ENCODE data around the gene LETM1. TPM values are rescaled to one million over a fixed set of nuclear protein-coding genes. Genes with fewer than 3 reads are reported as not detected.

LETM1 gene
- total RNA-seq, 1 experiment from 2014 or later: 67.3 TPM

DNA sequence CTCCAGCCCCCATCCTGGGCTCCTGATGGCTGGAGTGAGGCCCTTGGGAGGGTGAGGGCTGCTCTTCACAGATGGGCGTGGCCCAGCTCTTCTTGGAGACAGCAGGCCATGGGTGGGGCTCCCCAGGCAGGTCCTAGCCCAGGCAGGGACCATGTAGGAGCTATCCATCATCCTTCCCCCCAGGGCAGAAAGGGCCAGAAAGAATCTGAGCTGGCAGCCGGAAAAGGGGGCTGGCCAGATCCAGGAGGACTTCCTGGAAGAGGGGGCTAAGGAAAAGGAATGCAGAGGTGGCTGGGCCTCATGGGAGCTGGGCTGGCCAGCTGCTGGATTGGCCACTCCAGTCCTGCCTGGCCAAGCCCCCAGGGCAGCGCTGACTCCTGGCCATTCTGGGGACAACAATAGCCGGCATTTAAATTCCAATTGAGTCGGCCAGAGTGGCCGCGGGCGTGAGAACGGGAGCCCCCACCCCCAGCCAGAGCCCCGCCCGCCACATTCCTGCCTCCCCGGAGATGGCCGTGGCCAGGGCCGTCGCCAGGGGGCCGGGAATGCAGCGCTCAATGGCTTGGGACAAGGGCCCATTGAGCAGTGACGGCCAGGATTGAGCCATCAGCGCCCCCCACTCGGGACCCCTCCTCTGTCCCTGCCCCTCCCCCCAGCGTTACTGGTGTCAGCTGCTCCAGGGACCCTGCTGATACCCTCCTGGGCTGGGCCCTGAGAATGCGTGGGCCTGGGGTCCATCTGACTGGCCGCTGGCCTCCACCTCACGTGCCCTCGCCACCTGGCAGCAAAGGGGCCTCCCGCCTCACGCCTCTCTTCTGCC is 77.9 kb downstream of the LETM1 start:
- CTCF ChIA-PET: interaction anchor here (2.3 kb wide), 1 partner anchor 10 kb away, joined by 8 read pairs; no protein-coding TSS in a partner anchor
- POLR2A ChIA-PET: interaction anchor here (0.6 to 1.4 kb wide), 3 partner anchors 14 to 28 kb away, joined by 3 to 4 read pairs (median 3); partner anchors contain the start of gene FGFR3

DNA sequence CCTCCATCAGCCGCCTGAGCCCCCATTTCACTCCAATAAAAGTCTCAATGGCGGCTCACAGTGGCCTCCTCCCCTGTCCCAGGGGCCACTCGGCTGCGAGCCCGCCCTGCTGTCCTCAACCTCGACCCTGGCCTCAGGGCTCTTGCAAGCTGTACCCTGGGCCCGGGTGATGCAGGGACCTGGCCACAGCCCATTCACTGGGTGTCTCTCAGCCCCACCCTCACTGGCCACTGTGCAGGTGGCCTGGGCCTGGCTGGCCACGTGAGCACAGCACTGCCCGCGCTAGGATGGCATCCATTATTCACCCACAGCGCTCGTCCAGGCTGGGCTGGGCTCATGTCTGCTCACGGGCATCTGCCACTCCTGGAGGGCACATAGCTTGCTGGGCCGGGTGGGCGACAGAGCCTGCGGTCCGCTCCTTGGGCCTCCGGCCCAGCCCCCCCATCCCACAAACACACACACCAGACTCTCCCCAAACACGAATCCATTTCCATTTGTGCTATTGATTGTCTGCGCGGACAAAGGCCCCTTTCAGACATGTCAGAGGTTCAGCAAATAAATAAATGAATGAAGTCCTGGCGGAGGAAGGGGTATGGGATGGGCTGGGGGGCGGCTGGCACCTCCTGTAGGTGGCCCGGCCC is 79.3 kb downstream of the LETM1 start:
- no peak overlapping the region for H3K4me2 ChIP-seq (ENCODE audit: low read length)
- POLR2A ChIA-PET: interaction anchor here (1.1 kb wide), 1 partner anchor 13 kb away, joined by 3 read pairs; no protein-coding TSS in a partner anchor
- BruUV-seq (replicated peaks): no TSS peak
- no peak overlapping the region for H3K4me3 ChIP-seq (replicated peaks in 1 of 2; ENCODE audit: low read depth in 1 of 2, low read length in 2 of 2)
- H4K20me1 ChIP-seq (ENCODE audit: insufficient read depth): no peaks in the 10 kb centered on the region
- DNase-seq (ENCODE audit: low read depth, low spot score): no peak
- H3K27ac ChIP-seq (ENCODE audit: low read depth, low read length): no peak overlapping the region
- RAD21 ChIA-PET (ENCODE audit: low non-redundant PET in 1 of 2, low total read pairs in 2 of 2, uncharacterized antibody in 2 of 2, unreplicated experiment in 2 of 2): no interaction called here
- no peak for ATAC-seq
- no peaks in the 10 kb centered on the region for H3K9me2 ChIP-seq (ENCODE audit: insufficient read depth)
- H3K79me2 ChIP-seq (ENCODE audit: insufficient read depth, low read length): no peaks in the 10 kb centered on the region
- no peak overlapping the region for H2AFZ ChIP-seq (ENCODE audit: low read depth, low read length, poor library complexity, severe bottlenecking)
- intact Hi-C loops (cut with micrococcal nuclease): no loop called here
- peaks cover 11 to 21% of the 10 kb centered on the region in 2 experiments; a peak in 3 of 4 replicates for H3K4me1 ChIP-seq (ENCODE audit: control insufficient read depth in 1 of 2, insufficient read depth in 2 of 2, low read length in 2 of 2)
- no peak overlapping the region for H3K9ac ChIP-seq (ENCODE audit: low read length)
- no peaks in the 10 kb centered on the region for H3K9me3 ChIP-seq (ENCODE audit: control insufficient read depth in 1 of 2, insufficient read depth in 1 of 2, low read depth in 1 of 2, low read length in 2 of 2)
- H3K27me3 ChIP-seq (ENCODE audit: insufficient read depth, low read length): no peaks in the 10 kb centered on the region
- no peaks in the 10 kb centered on the region for H3K36me3 ChIP-seq (ENCODE audit: control insufficient read depth in 1 of 2, insufficient read depth in 2 of 2, low read length in 2 of 2)
- CTCF ChIA-PET: interaction anchor here (2.3 kb wide), 1 partner anchor 9 kb away, joined by 8 read pairs; no protein-coding TSS in a partner anchor
- TF ChIP-seq TCF7L2 (IDR thresholded peaks at IDR 0.05; ENCODE audit: borderline replicate concordance, extremely low read depth, insufficient read depth, insufficient read length) (no peak), JUND (IDR thresholded peaks at IDR 0.05) (no peak), RAD21 (IDR thresholded peaks at IDR 0.05; ENCODE audit: low read depth) (no peak), POLR2A (IDR thresholded peaks at IDR 0.05; ENCODE audit: borderline replicate concordance, extremely low read depth, insufficient read depth, insufficient read length) (no peak), EZH2phosphoT487 (IDR thresholded peaks at IDR 0.05; ENCODE audit: borderline replicate concordance) (no peak), POLR2AphosphoS5 (IDR thresholded peaks at IDR 0.05; ENCODE audit: low read depth, low read length) (no peak), SP1 (IDR thresholded peaks at IDR 0.05; ENCODE audit: low read depth) (no peak), EZH2 (IDR thresholded peaks at IDR 0.05) (no peak), CBX3 (IDR thresholded peaks at IDR 0.05; ENCODE audit: low read depth) (no peak)
- TF ChIP-seq, protein P1, sequence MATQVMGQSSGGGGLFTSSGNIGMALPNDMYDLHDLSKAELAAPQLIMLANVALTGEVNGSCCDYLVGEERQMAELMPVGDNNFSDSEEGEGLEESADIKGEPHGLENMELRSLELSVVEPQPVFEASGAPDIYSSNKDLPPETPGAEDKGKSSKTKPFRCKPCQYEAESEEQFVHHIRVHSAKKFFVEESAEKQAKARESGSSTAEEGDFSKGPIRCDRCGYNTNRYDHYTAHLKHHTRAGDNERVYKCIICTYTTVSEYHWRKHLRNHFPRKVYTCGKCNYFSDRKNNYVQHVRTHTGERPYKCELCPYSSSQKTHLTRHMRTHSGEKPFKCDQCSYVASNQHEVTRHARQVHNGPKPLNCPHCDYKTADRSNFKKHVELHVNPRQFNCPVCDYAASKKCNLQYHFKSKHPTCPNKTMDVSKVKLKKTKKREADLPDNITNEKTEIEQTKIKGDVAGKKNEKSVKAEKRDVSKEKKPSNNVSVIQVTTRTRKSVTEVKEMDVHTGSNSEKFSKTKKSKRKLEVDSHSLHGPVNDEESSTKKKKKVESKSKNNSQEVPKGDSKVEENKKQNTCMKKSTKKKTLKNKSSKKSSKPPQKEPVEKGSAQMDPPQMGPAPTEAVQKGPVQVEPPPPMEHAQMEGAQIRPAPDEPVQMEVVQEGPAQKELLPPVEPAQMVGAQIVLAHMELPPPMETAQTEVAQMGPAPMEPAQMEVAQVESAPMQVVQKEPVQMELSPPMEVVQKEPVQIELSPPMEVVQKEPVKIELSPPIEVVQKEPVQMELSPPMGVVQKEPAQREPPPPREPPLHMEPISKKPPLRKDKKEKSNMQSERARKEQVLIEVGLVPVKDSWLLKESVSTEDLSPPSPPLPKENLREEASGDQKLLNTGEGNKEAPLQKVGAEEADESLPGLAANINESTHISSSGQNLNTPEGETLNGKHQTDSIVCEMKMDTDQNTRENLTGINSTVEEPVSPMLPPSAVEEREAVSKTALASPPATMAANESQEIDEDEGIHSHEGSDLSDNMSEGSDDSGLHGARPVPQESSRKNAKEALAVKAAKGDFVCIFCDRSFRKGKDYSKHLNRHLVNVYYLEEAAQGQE (IDR thresholded peaks at IDR 0.05; ENCODE audit: low read depth): no peak
- TF ChIP-seq, protein P2, sequence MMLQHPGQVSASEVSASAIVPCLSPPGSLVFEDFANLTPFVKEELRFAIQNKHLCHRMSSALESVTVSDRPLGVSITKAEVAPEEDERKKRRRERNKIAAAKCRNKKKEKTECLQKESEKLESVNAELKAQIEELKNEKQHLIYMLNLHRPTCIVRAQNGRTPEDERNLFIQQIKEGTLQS (IDR thresholded peaks at IDR 0.05): no peak

More for the DNA sequence above, 77.9 kb downstream of the LETM1 start:
- ATAC-seq: peak; percentile 66
- peak overlapping the region; percentile 14; the same call in 1 of the 2 replicates for H3K9ac ChIP-seq (ENCODE audit: low read length)
- BruUV-seq (replicated peaks): no TSS peak
- H3K4me3 ChIP-seq (replicated peaks in 1 of 2; ENCODE audit: low read depth in 1 of 2, low read length in 2 of 2): no peak overlapping the region; a peak in 1 of 4 replicates
- H3K9me2 ChIP-seq (ENCODE audit: insufficient read depth): no peaks in the 10 kb centered on the region
- H3K36me3 ChIP-seq (ENCODE audit: control insufficient read depth in 1 of 2, insufficient read depth in 2 of 2, low read length in 2 of 2): no peaks in the 10 kb centered on the region
- H3K4me2 ChIP-seq (ENCODE audit: low read length): peak overlapping the region; percentile 58
- RAD21 ChIA-PET (ENCODE audit: low non-redundant PET in 1 of 2, low total read pairs in 2 of 2, uncharacterized antibody in 2 of 2, unreplicated experiment in 2 of 2): no interaction called here
- H3K9me3 ChIP-seq (ENCODE audit: control insufficient read depth in 1 of 2, insufficient read depth in 1 of 2, low read depth in 1 of 2, low read length in 2 of 2): no peaks in the 10 kb centered on the region
- H3K27ac ChIP-seq (ENCODE audit: low read depth, low read length): peak overlapping the region; percentile 30; the same call in 1 of the 2 replicates
- H3K79me2 ChIP-seq (ENCODE audit: insufficient read depth, low read length): no peaks in the 10 kb centered on the region
- H3K4me1 ChIP-seq (ENCODE audit: control insufficient read depth in 1 of 2, insufficient read depth in 2 of 2, low read length in 2 of 2): peaks cover 11 to 21% of the 10 kb centered on the region in 2 experiments; a peak in 3 of 4 replicates
- no peak for DNase-seq (ENCODE audit: low read depth, low spot score)
- no peak overlapping the region for H2AFZ ChIP-seq (ENCODE audit: low read depth, low read length, poor library complexity, severe bottlenecking)
- no peaks in the 10 kb centered on the region for H4K20me1 ChIP-seq (ENCODE audit: insufficient read depth)
- no peak for TF ChIP-seq ZNF274 (IDR thresholded peaks at IDR 0.05; ENCODE audit: low read depth, low read length)
- H3K27me3 ChIP-seq (ENCODE audit: insufficient read depth, low read length): no peaks in the 10 kb centered on the region
- intact Hi-C loops (cut with micrococcal nuclease): no loop called here
